ENCODE data around the gene ENTPD8.
A peak's percentile ranks its signal among the peaks of the same experiment; 100 is the strongest.

Gene ENTPD8

DNA sequence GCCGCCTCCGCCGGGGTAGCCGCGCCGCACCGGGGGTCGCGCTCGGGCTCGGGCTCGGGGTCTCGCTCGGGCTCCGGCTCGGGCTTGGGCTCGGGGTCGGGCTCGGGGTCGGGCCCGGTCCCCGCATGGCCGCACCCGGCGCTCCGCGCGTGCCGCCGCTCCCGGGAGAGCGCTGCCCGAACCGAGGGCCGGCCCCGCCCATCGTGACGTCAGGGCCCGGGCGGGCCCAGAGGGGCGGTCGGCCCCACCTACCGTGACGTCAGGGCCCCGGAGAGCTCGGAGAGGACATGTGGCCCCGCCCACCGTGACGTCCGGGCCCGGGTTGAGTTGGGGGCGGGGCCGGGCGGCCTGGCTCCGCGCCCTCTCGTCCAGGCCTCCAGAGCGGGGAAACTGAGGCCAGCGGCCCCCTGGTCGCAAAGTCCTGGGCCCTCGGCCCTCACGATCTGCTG lies 18.0 kb upstream of the ENTPD8 start, which contains the start of gene NSMF:
NSMF (minus strand) TSS at position 183 of the 449 bp plus-strand sequence. CDS start 232 bp downstream, outside the sequence.
- DNase-seq (ENCODE audit: low spot score) = peak; percentile 100
- TF ChIP-seq, protein P1, sequence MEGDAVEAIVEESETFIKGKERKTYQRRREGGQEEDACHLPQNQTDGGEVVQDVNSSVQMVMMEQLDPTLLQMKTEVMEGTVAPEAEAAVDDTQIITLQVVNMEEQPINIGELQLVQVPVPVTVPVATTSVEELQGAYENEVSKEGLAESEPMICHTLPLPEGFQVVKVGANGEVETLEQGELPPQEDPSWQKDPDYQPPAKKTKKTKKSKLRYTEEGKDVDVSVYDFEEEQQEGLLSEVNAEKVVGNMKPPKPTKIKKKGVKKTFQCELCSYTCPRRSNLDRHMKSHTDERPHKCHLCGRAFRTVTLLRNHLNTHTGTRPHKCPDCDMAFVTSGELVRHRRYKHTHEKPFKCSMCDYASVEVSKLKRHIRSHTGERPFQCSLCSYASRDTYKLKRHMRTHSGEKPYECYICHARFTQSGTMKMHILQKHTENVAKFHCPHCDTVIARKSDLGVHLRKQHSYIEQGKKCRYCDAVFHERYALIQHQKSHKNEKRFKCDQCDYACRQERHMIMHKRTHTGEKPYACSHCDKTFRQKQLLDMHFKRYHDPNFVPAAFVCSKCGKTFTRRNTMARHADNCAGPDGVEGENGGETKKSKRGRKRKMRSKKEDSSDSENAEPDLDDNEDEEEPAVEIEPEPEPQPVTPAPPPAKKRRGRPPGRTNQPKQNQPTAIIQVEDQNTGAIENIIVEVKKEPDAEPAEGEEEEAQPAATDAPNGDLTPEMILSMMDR (IDR thresholded peaks at IDR 0.05; ENCODE audit: extremely low read depth, missing control alignments) = no peak

DNA sequence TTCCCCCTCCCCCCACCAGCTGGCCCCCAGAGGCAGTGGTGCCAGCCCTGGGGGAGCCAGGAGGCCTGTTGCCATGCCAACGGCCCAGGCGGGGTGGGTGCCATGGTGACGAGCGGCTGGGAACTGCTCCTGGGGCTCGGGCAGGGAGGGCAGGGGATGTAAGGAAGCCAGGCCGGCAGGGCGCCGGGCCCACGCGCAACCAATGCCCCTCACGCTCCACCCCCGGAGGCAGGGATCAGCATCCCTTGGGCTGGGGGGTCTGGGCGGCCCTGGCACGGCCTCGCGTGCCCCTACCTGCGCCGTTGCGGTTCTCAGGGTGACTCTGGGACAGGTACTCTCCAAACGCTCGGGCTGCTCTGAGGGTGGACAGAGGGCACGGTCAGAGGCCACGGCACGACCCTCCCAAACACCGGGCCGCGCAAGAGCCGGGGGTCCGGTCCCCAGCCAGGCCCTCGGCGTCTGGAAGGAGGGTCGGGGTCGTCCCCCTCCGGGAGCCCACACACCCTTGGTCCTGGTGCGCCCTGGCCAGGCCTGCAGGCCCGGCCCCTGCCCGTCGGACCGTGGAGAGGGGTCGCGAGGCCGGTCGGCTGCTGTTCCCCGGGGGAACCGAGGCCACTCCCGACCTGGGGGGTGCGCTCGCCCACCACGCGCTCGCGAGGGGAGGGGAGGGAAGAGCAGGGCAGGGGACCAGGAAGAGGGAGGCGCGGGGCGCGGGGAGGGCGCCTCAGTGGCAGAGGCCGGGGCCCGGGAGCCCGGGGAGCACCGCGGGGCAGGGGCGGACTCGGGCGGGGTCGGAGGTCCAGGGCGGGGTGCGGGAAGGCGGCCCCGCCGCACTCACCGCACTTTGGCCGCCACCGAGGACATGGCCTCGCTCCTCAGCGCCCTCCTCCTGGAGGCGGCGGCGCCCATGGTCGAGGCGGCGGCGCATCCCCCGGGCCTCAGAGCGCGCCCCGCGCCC lies 17.3 kb upstream of the ENTPD8 start:
- TF ChIP-seq, protein P1 (IDR thresholded peaks at IDR 0.05; ENCODE audit: extremely low read depth, missing control alignments) = no peak
- no peak for DNase-seq (ENCODE audit: low spot score)

- DNase-seq (ENCODE audit: low spot score) = no peak
- TF ChIP-seq, protein P1 (IDR thresholded peaks at IDR 0.05; ENCODE audit: extremely low read depth, missing control alignments) = no peak
Observed at GRCh38 chr9:137457406-137458193, 16.4 kb upstream of the ENTPD8 start.

GRCh38 chr9:137456864-137457405 lies 15.8 kb upstream of the ENTPD8 start:
- TF ChIP-seq, protein P1 (IDR thresholded peaks at IDR 0.05; ENCODE audit: extremely low read depth, missing control alignments) = no peak
- DNase-seq (ENCODE audit: low spot score) = no peak

- TF ChIP-seq, protein P1 (IDR thresholded peaks at IDR 0.05; ENCODE audit: extremely low read depth, missing control alignments) = no peak
- no peak for DNase-seq (ENCODE audit: low spot score)
Observed at GRCh38 chr9:137456061-137456863, 15.1 kb upstream of the ENTPD8 start.

GRCh38 chr9:137455359-137455991 lies 14.3 kb upstream of the ENTPD8 start:
- TF ChIP-seq, protein P1 (IDR thresholded peaks at IDR 0.05; ENCODE audit: extremely low read depth, missing control alignments) = no peak
- DNase-seq (ENCODE audit: low spot score) = no peak

Measured in GM20000 (cell line).